Activated CD8-positive, alpha-beta memory T cell treated with anti-CD3 and anti-CD28 coated beads for 4 hours (primary cell): Measurements from ENCODE around the gene C1orf122.

Source experiments
- DNase-seq, 2 donors: peaks; one replicate each; pipeline ENCODE4 v3.0.0-alpha.2; 2020; ENCODE audit warnings: low read depth in 2 of 2

Gene C1orf122

DNA sequence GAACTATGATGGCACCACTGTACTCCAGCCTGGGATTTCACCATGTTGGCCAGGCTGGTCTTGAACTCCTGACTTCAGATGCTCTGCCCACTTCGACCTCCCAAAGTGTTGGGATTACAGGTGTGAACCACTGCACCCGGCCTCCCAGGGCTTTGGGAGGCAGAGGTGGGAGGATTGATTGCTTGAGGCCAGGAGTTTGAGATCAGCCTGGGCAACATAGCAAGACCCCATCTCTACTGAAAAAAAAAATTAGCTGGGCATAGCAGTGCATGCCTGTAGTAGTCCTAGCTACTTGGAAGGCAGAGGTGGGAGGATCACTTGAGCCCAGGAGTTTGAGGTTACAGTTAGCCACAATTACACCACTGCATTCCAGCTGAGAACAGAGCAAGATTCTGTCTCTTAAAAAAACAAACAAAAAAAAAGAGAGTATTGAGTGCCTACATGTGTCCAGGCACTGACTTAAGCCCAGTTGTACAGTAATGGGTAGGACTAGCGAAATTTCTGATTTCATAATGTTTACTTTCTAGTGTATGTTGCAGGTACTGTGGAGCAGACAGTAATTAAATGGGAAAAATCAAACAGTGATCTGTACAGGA is 9.7 kb upstream of the C1orf122 start:
- no peak for DNase-seq

DNA sequence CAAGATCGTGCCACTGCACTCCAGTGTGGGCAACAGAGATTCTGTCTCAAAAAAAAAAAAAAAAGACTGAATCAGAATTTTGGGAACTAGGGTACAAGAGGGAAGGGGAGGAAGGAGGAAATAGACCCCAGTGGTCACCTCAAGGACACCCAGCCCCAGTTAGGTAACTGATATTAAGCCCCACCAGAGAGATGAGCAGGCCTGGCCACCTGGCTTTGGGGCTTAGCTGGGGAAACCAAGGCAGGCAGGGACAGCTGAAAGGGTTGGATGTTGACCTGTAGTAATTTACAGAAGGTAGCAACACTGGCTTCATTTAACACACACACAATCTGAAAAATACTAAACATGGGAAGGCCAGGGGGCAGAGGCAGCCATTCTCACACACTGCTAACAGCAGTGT is 5.2 kb upstream of the C1orf122 start:
- no peak for DNase-seq

DNA sequence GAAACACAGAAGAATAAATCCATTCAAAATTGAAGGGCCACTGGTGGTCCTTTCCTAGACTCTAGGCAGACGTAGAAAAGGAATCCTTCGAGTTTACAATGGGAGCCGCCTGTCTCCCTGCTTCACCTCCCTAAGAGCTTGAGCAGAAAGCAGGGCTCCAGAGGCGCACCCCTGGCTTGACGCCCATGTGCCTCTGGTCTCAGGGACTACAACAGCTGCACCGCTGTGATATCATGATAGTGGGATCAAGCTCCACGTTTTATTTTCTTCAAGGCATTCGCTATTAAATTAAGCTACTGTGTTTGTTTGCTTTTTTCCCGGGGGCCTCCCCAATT is 403 bp upstream of the C1orf122 start:
- DNase-seq = no peak

DNA sequence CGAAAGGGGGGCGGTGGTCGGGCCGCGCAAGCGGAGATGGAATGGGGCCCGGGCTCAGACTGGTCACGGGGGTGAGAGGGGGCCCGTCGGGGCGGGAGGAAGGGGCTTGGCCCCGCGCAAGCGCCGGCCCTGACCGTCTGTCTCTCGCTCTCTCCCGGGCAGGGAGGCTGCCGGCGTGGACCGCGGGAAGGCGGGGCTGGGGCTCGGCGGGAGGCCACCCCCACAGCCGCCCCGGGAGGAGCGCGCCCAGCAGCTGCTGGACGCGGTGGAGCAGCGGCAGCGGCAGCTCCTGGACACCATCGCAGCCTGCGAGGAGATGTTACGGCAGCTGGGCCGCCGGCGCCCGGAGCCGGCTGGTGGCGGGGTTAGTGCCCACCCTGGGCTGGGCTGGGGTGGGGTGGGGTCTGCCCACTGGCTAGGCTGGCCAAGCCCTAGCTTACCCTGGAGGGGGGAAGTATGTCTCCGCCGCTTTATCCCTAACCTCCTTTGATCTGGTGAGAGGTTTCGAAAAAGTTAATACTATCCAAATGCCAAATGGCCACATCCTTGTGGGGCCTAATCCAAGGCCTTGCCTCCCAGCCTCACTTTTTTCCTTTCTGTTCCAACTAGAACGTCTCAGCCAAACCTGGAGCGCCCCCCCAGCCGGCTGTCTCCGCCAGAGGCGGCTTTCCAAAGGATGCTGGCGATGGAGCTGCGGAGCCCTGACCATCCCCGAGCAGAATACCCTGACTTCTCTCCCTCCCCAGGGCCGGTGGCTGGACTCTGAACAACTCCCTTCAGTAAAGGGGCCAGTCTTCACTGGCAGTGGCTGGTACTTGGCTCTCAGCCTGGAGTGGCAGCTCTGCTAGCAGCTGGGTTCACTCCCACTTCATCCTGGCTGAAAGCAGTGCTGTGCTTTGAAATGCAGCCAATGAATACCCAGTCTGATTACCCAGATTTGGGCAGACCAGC is 1.1 kb downstream of the C1orf122 start:
- DNase-seq = no peak

DNA sequence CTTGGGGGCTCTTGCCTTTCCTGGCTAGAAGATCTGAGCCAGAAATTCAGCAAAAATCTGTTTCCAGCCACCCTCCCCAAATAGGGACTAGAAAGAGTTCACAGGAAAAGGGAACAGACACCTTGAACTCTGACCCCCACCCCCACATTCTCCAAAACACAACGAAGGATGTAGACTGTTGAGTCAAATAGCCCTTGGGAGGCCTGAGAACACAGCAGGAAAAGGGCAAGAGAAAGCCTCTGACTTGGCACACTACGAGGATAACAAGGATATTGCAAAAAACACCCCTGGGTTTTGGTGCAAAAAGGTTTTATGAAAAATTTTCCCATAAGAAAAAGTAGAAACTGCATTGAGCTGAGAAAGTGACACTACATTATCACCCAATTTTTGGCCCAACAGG is 2.4 kb downstream of the C1orf122 start:
- DNase-seq = no peak

DNA sequence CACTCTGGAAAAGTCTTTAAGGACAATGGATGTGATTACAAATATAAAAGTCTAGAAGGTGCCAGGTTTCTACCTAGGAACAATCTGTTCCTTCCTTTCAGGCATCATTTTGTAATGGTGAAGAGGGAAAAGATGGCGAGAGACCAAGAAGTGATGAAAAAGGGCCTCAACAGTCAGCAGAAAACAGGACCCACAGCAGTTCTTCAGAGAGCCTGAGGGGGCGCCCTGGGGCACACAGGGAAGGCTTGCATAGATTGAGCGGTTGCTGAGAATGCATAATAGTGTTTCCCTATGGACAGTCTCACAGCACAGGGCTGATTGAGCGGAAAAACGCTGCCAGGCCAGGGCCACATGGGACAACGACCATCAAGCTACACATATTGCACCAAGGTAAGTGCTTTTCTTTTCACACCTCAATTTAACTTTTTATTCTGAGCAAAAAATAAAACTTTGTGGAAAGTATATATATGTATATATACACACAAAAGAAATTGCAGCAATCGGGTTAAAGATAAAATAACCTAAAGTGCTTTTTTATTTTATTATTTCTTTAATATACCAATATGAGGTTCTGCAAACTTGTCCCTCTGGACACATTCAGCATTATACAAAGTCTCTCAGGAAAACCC is 3.6 kb downstream of the C1orf122 start:
- DNase-seq = peak; percentile 33 to 37

DNA sequence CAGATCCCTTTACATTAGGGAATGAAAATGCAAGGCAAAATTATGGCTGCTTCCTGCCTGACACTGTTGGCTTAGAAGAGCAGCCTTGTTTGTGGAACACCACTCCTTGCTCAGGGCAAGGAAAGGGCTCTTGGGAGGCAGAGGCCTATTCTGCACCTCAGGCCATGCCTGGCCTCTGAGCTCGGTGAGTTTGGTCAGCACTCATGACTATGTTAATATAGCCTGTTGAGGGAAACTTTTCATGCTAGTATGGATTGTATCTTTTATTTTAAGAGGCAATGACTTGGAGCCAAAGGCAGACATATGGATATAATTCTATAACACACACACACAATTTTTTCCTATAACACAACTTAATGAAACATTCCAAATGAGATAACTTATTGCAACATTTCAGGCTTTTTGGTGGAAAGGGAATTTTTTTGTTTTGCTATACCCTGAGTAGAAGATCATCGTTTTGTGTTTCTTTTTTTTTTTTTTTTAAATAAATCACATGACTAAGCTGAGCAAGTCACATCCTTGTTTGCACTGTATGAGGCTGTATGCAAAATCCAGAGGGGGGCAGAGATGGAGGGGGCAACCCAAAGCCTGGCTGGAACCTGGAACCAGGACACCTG is 6.0 kb downstream of the C1orf122 start:
- DNase-seq = no peak

DNA sequence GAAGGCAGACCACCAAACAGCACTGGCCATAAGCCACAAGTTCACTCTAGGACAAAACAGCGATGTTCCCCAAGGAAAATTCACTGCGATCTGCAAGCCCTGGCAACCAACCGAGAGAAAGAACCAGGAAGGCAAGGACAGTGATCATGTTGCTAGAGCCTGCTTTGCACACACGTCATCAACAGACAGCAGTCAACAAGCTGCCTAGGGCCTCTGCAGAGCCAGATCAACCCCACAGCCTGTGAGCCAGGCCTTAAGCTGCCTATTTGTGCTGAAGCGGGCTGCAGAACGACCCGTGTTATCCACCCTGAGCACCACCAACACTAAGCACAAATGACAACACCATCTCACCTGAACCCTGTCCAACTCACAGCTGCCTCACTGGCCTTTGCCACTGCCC is 6.7 kb downstream of the C1orf122 start:
- DNase-seq = no peak

DNA sequence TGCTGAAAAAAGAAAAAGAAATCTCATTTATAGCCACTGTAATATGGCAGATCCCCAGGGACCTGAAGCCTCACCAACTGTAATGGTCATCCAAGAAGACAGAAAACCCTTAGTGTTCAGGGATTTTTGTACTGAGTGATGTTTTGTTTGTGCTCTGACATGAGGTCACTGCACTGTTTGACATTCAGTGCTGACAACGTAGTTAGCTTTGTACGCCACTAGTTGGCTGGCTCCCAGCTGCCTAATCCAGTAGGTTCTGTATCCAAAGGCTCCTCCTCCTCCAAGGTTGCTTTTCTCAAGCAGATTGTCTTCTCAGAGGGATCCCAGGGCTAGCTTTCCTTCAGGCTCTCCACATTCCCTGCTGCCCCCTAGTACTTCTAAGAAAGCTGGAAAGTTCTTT is 9.9 kb downstream of the C1orf122 start:
- DNase-seq = no peak

DNA sequence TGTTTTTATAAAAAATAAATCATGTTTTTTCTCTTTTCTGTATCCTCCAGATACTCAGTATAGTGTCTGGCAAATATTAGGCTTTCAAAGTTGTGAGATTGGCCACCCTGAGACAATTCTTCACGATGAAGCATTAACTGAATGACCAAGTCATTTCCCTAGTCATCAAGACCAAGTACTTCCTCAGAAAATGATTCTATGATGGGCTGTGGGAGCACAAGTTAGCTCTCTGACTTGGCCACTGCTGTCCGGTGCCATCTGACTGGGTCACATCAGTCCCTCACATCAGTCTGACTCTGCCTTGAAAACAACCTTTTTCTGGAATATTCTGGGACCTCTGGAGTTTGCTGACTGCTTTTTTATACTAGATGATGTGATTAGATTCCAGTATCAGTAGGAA is 13.9 kb downstream of the C1orf122 start:
- no peak for DNase-seq

DNA sequence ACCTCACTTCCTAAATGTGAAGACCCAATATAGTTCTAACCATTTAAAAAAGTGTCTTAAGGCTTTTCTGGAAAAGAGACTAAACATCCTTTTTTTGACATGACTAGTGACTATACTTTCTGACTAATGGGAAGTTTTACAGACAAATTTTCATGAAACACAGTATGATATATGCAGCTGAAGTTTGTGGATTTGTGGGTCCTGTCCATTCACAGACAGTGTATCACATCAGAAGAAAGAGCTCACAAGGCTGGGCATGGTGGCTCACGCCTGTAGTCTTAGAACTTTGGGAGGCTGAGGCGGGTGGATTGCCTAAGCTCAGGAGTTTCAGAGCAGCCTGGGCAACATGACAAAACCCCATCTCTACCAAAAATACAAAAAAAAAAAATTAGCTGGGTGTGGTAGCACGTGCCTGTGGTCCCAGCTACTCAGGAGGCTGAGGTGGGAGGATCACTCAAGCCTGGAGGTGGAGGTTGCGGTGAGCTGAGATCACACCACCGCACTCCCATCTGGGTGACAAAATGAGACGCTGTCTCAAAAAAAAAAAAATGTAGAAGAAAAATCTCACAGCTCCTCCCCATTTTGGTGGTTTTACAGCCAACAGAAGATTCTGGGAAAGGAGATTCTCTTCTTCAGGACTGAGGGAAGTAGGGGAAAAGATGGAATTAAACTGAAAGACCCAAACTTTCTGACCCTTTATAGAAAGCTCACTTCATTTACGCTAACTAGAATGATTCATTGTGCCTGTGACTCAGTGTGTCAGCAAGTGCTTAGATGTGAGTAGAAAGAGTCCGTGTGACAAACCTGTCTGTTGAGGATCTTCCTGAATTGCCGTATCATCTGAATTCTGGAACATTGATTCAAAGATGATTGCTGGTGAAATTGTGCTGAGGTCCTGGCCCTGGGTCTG is 15.6 kb downstream of the C1orf122 start:
- DNase-seq = no peak

DNA sequence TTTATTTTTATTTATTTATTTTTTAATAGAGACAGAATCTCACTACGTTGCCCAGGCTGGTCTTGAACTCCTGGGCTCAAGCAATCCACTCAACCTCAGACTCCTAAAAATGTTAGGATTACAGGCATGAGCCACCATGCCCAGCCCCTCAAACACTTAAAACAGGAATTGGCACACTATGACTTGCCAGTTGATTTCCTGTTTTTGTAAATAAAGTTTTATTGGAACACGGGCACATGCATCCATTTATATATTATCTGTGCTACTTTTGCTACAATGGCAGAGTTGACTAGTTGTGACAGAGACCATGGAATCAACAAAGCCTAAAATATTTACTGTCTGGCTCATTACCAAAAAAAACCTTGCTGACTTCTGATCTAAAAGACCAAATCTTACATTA is 16.4 kb downstream of the C1orf122 start:
- DNase-seq = no peak

DNA sequence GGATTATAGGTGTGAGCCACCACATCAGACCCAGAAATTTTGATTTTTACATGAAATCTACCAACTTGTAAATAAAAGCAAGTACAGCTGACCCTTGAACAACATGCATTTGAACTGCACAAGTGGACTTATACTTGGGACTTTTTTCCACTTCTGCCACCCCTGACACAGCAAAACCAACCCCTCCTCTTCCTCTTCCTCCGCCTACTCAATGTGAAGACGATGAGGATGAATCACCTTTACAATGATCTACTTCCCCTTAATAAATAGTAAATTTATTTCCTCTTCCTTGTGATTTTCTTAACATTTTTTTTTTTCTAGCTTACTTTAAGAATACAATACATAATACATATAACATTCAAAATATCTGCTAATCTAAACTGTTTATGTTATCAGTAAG is 17.9 kb downstream of the C1orf122 start:
- no peak for DNase-seq

DNA sequence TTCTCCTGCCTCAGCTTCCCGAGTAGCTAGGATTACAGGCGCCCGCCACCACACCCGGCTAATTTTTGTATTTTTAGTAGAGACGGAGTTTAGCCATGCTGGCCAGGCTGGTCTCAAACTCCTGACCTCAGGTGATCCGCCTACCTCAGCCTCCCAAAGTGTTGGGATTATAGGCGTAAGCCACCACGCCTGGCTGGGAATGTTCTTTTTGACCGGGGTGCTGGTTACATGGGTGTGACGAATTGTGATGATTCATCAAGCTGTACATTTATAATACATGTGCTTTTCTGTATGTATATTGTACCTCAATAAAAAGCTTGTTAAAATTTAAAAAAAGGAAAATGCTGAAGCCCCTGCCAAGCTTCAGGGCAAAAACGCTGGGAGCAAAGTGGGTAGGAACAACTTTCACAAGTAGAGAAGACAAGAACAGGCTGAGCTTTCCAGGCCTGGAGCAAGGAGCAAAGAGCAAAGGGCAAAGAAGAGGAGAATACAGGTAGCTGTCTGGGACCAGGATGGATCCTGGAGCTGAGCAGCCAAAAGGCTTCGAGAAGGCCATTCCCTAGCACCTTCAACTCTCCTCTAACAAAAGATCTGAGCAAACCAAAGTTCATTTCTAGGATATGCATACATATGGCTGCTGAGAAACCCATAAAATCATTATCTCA is 21.0 kb downstream of the C1orf122 start:
- no peak for DNase-seq

DNA sequence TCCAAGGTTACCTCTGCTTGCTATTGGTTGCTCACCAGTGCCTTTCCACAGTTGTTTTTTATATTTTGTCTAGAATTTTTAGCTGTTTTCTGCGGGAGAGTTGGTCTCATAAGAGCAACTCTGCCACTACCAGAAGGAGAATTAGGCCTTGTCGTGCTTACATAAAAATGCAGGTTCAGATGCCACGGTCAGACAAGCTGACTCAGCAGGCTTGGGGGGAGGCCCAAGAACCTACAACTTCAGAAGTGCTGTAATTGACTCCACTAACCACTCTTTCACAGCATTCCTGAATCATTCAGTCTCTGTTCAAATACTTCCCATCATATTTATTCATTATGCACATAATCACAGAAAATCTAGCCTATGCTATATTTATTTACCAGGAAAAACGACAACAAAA is 23.5 kb downstream of the C1orf122 start:
- no peak for DNase-seq

DNA sequence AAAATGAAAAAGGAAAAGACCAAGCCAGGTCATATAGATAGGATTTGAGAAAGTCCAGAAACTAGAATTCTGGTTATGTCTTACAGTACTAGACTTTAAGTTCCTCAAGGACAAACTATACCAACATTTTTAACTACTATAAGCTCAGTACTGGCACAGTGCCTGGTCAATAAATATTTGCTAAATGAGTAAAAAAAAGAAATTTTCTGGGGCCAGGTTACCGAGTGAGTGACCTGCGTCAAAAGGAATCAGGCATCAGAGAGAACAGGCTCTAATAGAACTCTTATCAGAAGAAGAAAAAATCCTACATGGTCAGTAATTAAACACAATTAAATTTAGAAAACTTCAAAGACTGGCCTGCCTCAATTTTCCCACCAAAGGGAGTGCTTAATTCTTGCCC is 24.2 kb downstream of the C1orf122 start:
- DNase-seq = no peak

DNA sequence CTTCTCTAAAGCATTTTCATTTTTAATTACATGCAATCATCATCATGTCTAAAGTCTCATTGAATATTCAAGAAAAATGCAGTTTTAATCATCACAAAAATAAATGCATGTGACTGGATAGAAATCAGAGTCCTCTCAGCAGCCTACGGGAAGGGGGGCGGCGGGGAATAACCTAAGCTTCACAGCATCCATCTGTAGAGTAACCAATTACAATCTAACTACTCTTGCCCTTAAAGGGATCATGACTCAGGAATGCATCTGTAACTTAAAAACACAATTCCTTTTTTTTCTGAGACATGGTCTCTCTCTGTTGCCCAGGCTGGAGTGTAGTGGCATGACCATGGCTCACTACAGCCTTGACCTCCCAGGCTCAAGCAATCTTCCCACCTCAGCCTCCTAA is 29.2 kb downstream of the C1orf122 start:
- DNase-seq = no peak

DNA sequence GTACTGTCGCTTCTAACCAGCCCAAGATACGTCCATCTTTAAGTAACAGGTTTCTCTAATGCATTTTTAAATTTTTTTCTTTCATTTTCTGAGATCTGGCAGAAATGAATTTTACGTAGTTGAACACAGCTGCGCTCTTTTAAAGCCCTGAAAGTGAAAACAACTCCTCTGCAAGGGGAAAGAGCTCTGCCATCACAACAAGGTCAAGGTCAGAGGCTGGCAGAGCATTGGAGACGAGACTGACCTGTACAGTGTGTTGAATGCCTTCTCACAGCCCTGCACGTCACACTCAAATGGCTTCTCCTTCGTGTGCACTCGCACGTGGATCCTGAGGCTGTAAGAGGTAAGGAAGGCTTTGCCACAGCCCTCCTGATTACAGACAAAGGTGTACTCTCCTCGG is 32.1 kb downstream of the C1orf122 start:
- no peak for DNase-seq

DNA sequence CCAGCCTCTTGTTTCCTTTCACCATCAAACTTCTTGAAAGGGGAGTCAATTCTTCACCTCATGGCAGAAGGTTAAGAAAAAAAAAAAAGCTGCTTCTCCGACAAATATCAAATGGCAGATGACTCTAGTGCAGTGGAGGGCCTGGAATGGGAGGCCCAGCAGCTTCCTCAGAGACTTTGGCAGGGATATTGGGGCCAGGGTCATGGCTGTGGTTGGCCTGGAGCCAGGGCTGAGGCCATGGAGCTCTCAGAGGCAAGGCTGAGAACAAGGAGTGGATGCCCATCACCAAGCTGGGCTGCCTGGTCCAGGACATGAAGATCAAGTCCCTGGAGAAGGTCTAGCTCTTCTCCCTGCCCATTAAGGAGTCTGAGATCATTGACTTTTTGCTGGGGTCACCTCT is 33.1 kb downstream of the C1orf122 start:
- DNase-seq = no peak

DNA sequence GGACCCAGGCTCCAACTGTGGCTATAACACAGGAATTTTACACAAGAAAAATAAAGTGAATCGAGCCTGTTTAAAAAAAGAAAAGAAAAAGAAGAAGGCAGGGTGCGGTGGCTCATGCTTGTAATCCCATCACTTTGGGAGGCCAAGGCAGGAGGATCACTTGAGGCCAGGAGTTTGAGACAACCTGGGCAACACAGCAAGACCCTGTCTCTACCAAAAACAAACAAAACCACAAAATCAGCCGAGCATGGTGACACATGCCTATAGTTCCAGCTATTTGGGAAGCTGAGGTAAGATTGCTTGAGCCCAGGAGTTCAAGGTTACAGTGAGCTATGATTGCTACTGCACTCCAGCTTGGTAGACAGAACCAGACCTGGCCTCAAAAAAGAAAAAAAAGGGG is 34.1 kb downstream of the C1orf122 start:
- DNase-seq = no peak

DNA sequence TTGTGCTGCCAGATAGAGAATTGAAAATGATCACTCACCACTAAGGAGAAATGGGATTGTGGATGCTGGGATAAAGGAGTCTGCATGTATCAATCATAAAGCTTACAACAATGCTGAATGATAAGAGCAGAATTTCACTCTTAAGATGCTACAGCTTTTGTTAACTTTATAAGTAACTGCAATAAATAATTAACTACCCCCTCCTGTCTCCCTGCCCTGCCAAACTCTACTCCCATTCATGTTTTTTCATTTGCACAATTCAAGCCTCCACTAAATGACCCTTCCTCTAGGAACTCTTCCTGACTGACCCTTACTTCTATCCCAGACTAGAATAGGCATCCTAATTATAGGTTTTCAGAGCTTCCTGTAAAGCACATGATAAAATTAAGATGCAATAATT is 36.9 kb downstream of the C1orf122 start:
- DNase-seq = no peak
